Posterior vena cava (tissue), 2 donors: ENCODE results near the gene LCE1E. TPM values are rescaled to one million over a fixed set of nuclear protein-coding genes. Genes with fewer than 3 reads are reported as not detected.

Experiments used
- DNase-seq: peaks from one replicate; pipeline ENCODE4 v3.0.0-alpha.2; 2020; ENCODE audit warnings: low spot score
- intact Hi-C, 2 donors: fragments of 100-400 bp; cut with DNase I; formaldehyde crosslinking; loops; one replicate each; pipeline versions ENCODE4 v1.14.1 to v1.14.2; 2022 to 2023
- long read RNA-seq, 2 donors: library from polyadenylated mRNA; unstranded; transcript quantifications; one replicate each; pipeline ENCODE4 v2.0.0, GENCODE V29; 2020 to 2021
- total RNA-seq, 2 donors: library from RNA; stranded (reverse); fragmentation: NEBNext Ultra II Directional; extraction: Animal tissue kit (Norgen Biotek cat#: 25700); gene quantifications; one replicate each; pipeline ENCODE4 v1.2.1, GENCODE V29; 2021
- donor health status: DM: yes; HTN: yes; CAD: no.
- donor health status: DM: yes; HTN: yes; CAD: no.

LCE1E gene
- not detected for total RNA-seq
- long read RNA-seq, donor 1: 0 reads
- long read RNA-seq, donor 2: 0 reads

GRCh38 chr1:152786077-152786476 is at the start of gene LCE1E:
Gene LCE1E (plus strand): TSS chr1:152786257. CDS start chr1:152787300, 1,043 bp downstream.
- DNase-seq: no peak
- intact Hi-C loops: no loop called here

GRCh38 chr1:152737997-152738396 is 48.1 kb upstream of the LCE1E start:
- intact Hi-C loops: no loop called here
- no peak for DNase-seq

- no peak for DNase-seq
- intact Hi-C loops: no loop called here
Observed at GRCh38 chr1:152739841-152740240, 46.2 kb upstream of the LCE1E start.

- no peak for DNase-seq
- intact Hi-C loops: no loop called here
Observed at GRCh38 chr1:152741656-152742055, 44.4 kb upstream of the LCE1E start.

GRCh38 chr1:152743371-152744145 is 42.5 kb upstream of the LCE1E start:
- intact Hi-C loops: no loop called here
- no peak for DNase-seq

- DNase-seq: no peak
- intact Hi-C loops: no loop called here
Observed at GRCh38 chr1:152745289-152745704, 40.8 kb upstream of the LCE1E start.

- DNase-seq: no peak
- intact Hi-C loops: no loop called here
Observed at GRCh38 chr1:152745765-152746444, 40.2 kb upstream of the LCE1E start.

- intact Hi-C loops: no loop called here
- no peak for DNase-seq
Observed at GRCh38 chr1:152747831-152748230, 38.2 kb upstream of the LCE1E start.

- intact Hi-C loops: no loop called here
- DNase-seq: no peak
Observed at GRCh38 chr1:152752225-152752624, 33.8 kb upstream of the LCE1E start.

- intact Hi-C loops: no loop called here
- no peak for DNase-seq
Observed at GRCh38 chr1:152753586-152753985, 32.5 kb upstream of the LCE1E start.

GRCh38 chr1:152756872-152757271 is 29.2 kb upstream of the LCE1E start:
- intact Hi-C loops: no loop called here
- DNase-seq: no peak

- intact Hi-C loops: no loop called here
- no peak for DNase-seq
Observed at GRCh38 chr1:152757747-152758146, 28.3 kb upstream of the LCE1E start, which contains the start of gene KPRP. Gene KPRP (plus strand): TSS chr1:152758025. CDS start chr1:152759589, 1,564 bp downstream.

- no peak for DNase-seq
- intact Hi-C loops: no loop called here
Observed at GRCh38 chr1:152758636-152759035, 27.4 kb upstream of the LCE1E start.

- DNase-seq: no peak
- intact Hi-C loops: no loop called here
Observed at GRCh38 chr1:152759453-152760173, 26.4 kb upstream of the LCE1E start.

- no peak for DNase-seq
- intact Hi-C loops: loop anchor here in 1 of 2 donors (1.0 kb wide), 1 partner anchor 46 kb away; no protein-coding TSS in a partner anchor
Observed at GRCh38 chr1:152760551-152761190, 25.4 kb upstream of the LCE1E start.

GRCh38 chr1:152761609-152762213 is 24.3 kb upstream of the LCE1E start:
- DNase-seq: no peak
- intact Hi-C loops: loop anchor here in 1 of 2 donors (1.0 kb wide), 1 partner anchor 47 kb away; no protein-coding TSS in a partner anchor

GRCh38 chr1:152768847-152769533 is 17.1 kb upstream of the LCE1E start:
- intact Hi-C loops: no loop called here

GRCh38 chr1:152770411-152770810 is 15.6 kb upstream of the LCE1E start:
- intact Hi-C loops: no loop called here
- no peak for DNase-seq

More at GRCh38 chr1:152768847-152769533, 17.1 kb upstream of the LCE1E start:
- DNase-seq: no peak
